Psoas muscle (tissue), 8 donors: Measurements from ENCODE around the gene ADAR. TPM values are rescaled to one million over a fixed set of nuclear protein-coding genes. Genes with fewer than 3 reads are reported as not detected.

Experiments used
- ATAC-seq, 4 donors: fragments of 200-7000 bp; cut with Tn5 transposase; one replicate each; pipeline ENCODE4 v1.9.1; 2020; ENCODE audit warnings: moderate library complexity in 3 of 4, mild to moderate bottlenecking in 2 of 4
- DNase-seq, 2 donors: peaks; one replicate each; pipeline ENCODE4 v3.0.0-alpha.2; 2020
- H3K27ac ChIP-seq: fragments of 200-600 bp; one replicate; pipeline ENCODE4 v1.8.0; 2022
- H3K27me3 ChIP-seq, 3 donors: fragments of 200-600 bp in 1 of 3; one replicate each; pipeline versions ENCODE4 v1.6.1 to v1.8.0; 2013 to 2022; ENCODE audit warnings: low read length in 2 of 3, mild to moderate bottlenecking in 2 of 3, moderate library complexity in 1 of 3; ENCODE audit not compliant: insufficient read depth in 3 of 3
- H3K36me3 ChIP-seq, 2 donors: fragments of 200-600 bp in 1 of 2; one replicate each; pipeline versions ENCODE4 v1.6.1 to v1.8.0; 2013 to 2022; ENCODE audit warnings: low read depth in 1 of 2, mild to moderate bottlenecking in 1 of 2, moderate library complexity in 1 of 2; ENCODE audit not compliant: insufficient read depth in 1 of 2
- H3K4me1 ChIP-seq: fragments of 200-600 bp; one replicate; pipeline ENCODE4 v1.8.0; 2022
- H3K4me3 ChIP-seq: fragments of 200-600 bp; one replicate; pipeline ENCODE4 v1.8.0; 2022; ENCODE audit warnings: mild to moderate bottlenecking
- H3K9me3 ChIP-seq: fragments of 200-600 bp; one replicate; pipeline ENCODE4 v1.8.0; 2022
- CTCF ChIP-seq: fragments of 200-600 bp; IDR thresholded peaks from one replicate; pipeline ENCODE4 v1.8.0; 2022; ENCODE audit warnings: antibody characterized with exemption
- WGBS, 3 donors: extraction: QIAGEN DNeasy Blood & Tissue Kit; methylation state at CpG; one replicate each; pipeline versions ENCODE4 v1.1.6 to v1.1.7; 2013; 5-methylcytosine and 5-hydroxymethylcytosine counted together
- intact Hi-C, 2 donors: fragments of 100-400 bp; cut with DNase I; formaldehyde crosslinking; loops; one replicate each; pipeline versions ENCODE4 v1.11.0 to v1.14.2; 2022
- polyA plus RNA-seq, 3 donors: library from polyadenylated mRNA; stranded (reverse); fragments of 200-250 nt; gene quantifications; one replicate each; pipeline ENCODE4 v1.2.3, GENCODE V29; 2013
- total RNA-seq, 4 donors: library from RNA; stranded (reverse); fragmentation: NEBNext Ultra II Directional in 2 of 4; extraction: Animal tissue kit (Norgen Biotek cat#: 25700) in 2 of 4; gene quantifications; one replicate each; pipeline versions ENCODE4 v1.2.1 to v1.2.4, GENCODE V29; 2021 to 2023
- donor health status: healthy with polysubstance abuse.
- donor health status: DM: no; HTN: no; CAD: no; lungs with moderate emphysema.
- donor health status: Bipolar disorder and iron deficiency.
- donor health status: healthy.
- donor health status: DM: yes; HTN: yes; CAD: no.
- donor health status: DM: no; HTN: no; CAD: no.
- donor health status: DM: no; HTN: no; CAD: no.
- donor health status: DM: yes; HTN: yes; CAD: no.

The ADAR gene
- total and polyA plus RNA-seq, 7 donors, result 8.8 to 34.8 (median 21.1) TPM

- WGBS, 3 donors, result 70 to 73% (median 71%) methylated on average over 7 of the region's 7 CpGs
- Histone ChIP-seq H3K27ac (no peak overlapping the region), H3K36me3 (peaks cover 0 to 43% of the 10 kb centered on the region in 2 donors), H3K27me3 (no peaks in the 10 kb centered on the region), H3K4me3 (no peak overlapping the region), H3K4me1 (no peaks in the 10 kb centered on the region), H3K9me3 (no peaks in the 10 kb centered on the region)
- intact Hi-C loops, result no loop called here
- no peak for TF ChIP-seq CTCF
- ATAC-seq (peak in 1 of 4 donors; percentile 18), DNase-seq (no peak)
Observed at GRCh38 chr1:154577346-154578057, 30.5 kb downstream of the ADAR start.

- DNase-seq, result no peak
- Histone ChIP-seq H3K36me3 (peaks cover 0 to 29% of the 10 kb centered on the region in 2 donors), H3K9me3 (no peaks in the 10 kb centered on the region), H3K4me3 (no peak overlapping the region), H3K4me1 (no peaks in the 10 kb centered on the region), H3K27me3 (no peaks in the 10 kb centered on the region), H3K27ac (no peak overlapping the region)
- intact Hi-C loops, result no loop called here
- 52 to 64% (median 60%) methylated on average over 6 to 8 of the region's 8 CpGs for WGBS, 3 donors
- peak in 1 of 4 donors; percentile 6 for ATAC-seq
- TF ChIP-seq CTCF, result no peak
Observed at GRCh38 chr1:154575951-154576566, 31.9 kb downstream of the ADAR start.

- H3K36me3 ChIP-seq, result peaks cover 0 to 21% of the 10 kb centered on the region in 2 donors
- ATAC-seq (no peak), DNase-seq (no peak)
- no peak overlapping the region for H3K27ac ChIP-seq
- WGBS, 3 donors, result 79 to 86% (median 82%) methylated on average over 10 of the region's 10 CpGs
- intact Hi-C loops, result no loop called here
- no peaks in the 10 kb centered on the region for H3K4me1 ChIP-seq
- no peak for TF ChIP-seq CTCF
- no peaks in the 10 kb centered on the region for H3K9me3 ChIP-seq
- H3K27me3 ChIP-seq, result peaks cover 0 to 2% (median 0%) of the 10 kb centered on the region in 3 donors
- no peak overlapping the region for H3K4me3 ChIP-seq
Observed at GRCh38 chr1:154575147-154575927, 32.6 kb downstream of the ADAR start.

- no peak for TF ChIP-seq CTCF
- intact Hi-C loops, result loop anchor here in 1 of 2 donors (1.0 kb wide), 1 partner anchor 19 kb away; no protein-coding TSS in a partner anchor
Observed at GRCh38 chr1:154574716-154575115, 33.3 kb downstream of the ADAR start.

More at GRCh38 chr1:154574716-154575115, 33.3 kb downstream of the ADAR start:
- Histone ChIP-seq H3K9me3 (no peaks in the 10 kb centered on the region), H3K4me3 (no peak overlapping the region), H3K27me3 (peaks cover 0 to 2% (median 0%) of the 10 kb centered on the region in 3 donors), H3K27ac (no peak overlapping the region), H3K36me3 (peaks cover 0 to 15% of the 10 kb centered on the region in 2 donors), H3K4me1 (no peaks in the 10 kb centered on the region)
- no peak for DNase-seq
- ATAC-seq, result no peak
- WGBS, 3 donors, result 16 to 26% (median 19%) methylated on average over 7 of the region's 7 CpGs
